ENCODE data around the gene ATF6B. TPM values are rescaled to one million over a fixed set of nuclear protein-coding genes. Genes with fewer than 3 reads are reported as not detected.

ATF6B gene
- total and polyA plus RNA-seq, 2 experiments from 2014 or later = 37.9 to 43.7 TPM

GRCh38 chr6:32173051-32173727, 45.1 kb upstream of the ATF6B start:
- Histone ChIP-seq H3K9me3 (ENCODE audit: low read depth) (no peaks in the 10 kb centered on the region), H3K4me2 (peak overlapping the region; percentile 83), H2AFZ (no peak overlapping the region), H3K27ac (peak overlapping the region; percentile 25), H3K4me1 (ENCODE audit: insufficient read depth) (peaks cover 10% of the 10 kb centered on the region), H3K79me2 (peaks cover 44% of the 10 kb centered on the region), H3K9me2 (replicated peaks; ENCODE audit: insufficient read depth) (no peaks in the 10 kb centered on the region), H3K27me3 (no peaks in the 10 kb centered on the region), H3K36me3 (replicated peaks; ENCODE audit: insufficient read depth, low read depth) (no peaks in the 10 kb centered on the region), H3K4me3 (no peak overlapping the region), H4K20me1 (ENCODE audit: insufficient read depth, poor library complexity, severe bottlenecking) (no peaks in the 10 kb centered on the region)
- no peak for TF ChIP-seq EZH2phosphoT487 (IDR thresholded peaks at IDR 0.05; ENCODE audit: low read depth, severe bottlenecking, unreplicated experiment)
- TF ChIP-seq CTCF (IDR thresholded peaks at IDR 0.05; ENCODE audit: poor library complexity) = no peak
- no peak for TF ChIP-seq EZH2 (IDR thresholded peaks at IDR 0.05; ENCODE audit: borderline replicate concordance)
- no peak for DNase-seq (ENCODE audit: low spot score)
- 81% methylated on average over 4 of the region's 4 CpGs for WGBS (ENCODE audit: low lambda C conversion rate, missing lambda C conversion rate)

GRCh38 chr6:32171234-32171633, 43.2 kb upstream of the ATF6B start:
- Histone ChIP-seq H3K27me3 (no peaks in the 10 kb centered on the region), H3K4me3 (no peak overlapping the region), H3K9me3 (ENCODE audit: low read depth) (no peaks in the 10 kb centered on the region), H4K20me1 (ENCODE audit: insufficient read depth, poor library complexity, severe bottlenecking) (no peaks in the 10 kb centered on the region), H3K9me2 (replicated peaks; ENCODE audit: insufficient read depth) (no peaks in the 10 kb centered on the region), H3K79me2 (peaks cover 44% of the 10 kb centered on the region), H3K4me1 (ENCODE audit: insufficient read depth) (peaks cover 12% of the 10 kb centered on the region), H3K4me2 (no peak overlapping the region), H3K27ac (no peak overlapping the region), H2AFZ (no peak overlapping the region), H3K36me3 (replicated peaks; ENCODE audit: insufficient read depth, low read depth) (no peaks in the 10 kb centered on the region)
- TF ChIP-seq EZH2phosphoT487 (IDR thresholded peaks at IDR 0.05; ENCODE audit: low read depth, severe bottlenecking, unreplicated experiment) (no peak), EZH2 (IDR thresholded peaks at IDR 0.05; ENCODE audit: borderline replicate concordance) (no peak), CTCF (IDR thresholded peaks at IDR 0.05; ENCODE audit: poor library complexity) (no peak)
- DNase-seq (ENCODE audit: low spot score) = no peak
- 98% methylated on average over 6 of the region's 6 CpGs for WGBS (ENCODE audit: low lambda C conversion rate, missing lambda C conversion rate)

GRCh38 chr6:32170294-32170693, 42.2 kb upstream of the ATF6B start:
- H3K4me3 ChIP-seq = no peak overlapping the region

GRCh38 chr6:32168807-32169591, 41.0 kb upstream of the ATF6B start:
- Histone ChIP-seq H2AFZ (no peak overlapping the region), H3K27ac (no peak overlapping the region), H3K9me3 (ENCODE audit: low read depth) (no peaks in the 10 kb centered on the region), H4K20me1 (ENCODE audit: insufficient read depth, poor library complexity, severe bottlenecking) (no peaks in the 10 kb centered on the region), H3K9me2 (replicated peaks; ENCODE audit: insufficient read depth) (no peaks in the 10 kb centered on the region), H3K36me3 (replicated peaks; ENCODE audit: insufficient read depth, low read depth) (no peaks in the 10 kb centered on the region), H3K4me2 (no peak overlapping the region), H3K27me3 (no peaks in the 10 kb centered on the region), H3K4me3 (no peak overlapping the region), H3K4me1 (ENCODE audit: insufficient read depth) (peaks cover 5% of the 10 kb centered on the region), H3K79me2 (peaks cover 26% of the 10 kb centered on the region)
- 92% methylated on average over 11 of the region's 11 CpGs for WGBS (ENCODE audit: low lambda C conversion rate, missing lambda C conversion rate)
- no peak for DNase-seq (ENCODE audit: low spot score)
- TF ChIP-seq EZH2 (IDR thresholded peaks at IDR 0.05; ENCODE audit: borderline replicate concordance) = no peak
- no peak for TF ChIP-seq CTCF (IDR thresholded peaks at IDR 0.05; ENCODE audit: poor library complexity)
- no peak for TF ChIP-seq EZH2phosphoT487 (IDR thresholded peaks at IDR 0.05; ENCODE audit: low read depth, severe bottlenecking, unreplicated experiment)

More at GRCh38 chr6:32170294-32170693, 42.2 kb upstream of the ATF6B start:
- no peak for TF ChIP-seq EZH2 (IDR thresholded peaks at IDR 0.05; ENCODE audit: borderline replicate concordance)
- TF ChIP-seq EZH2phosphoT487 (IDR thresholded peaks at IDR 0.05; ENCODE audit: low read depth, severe bottlenecking, unreplicated experiment) = no peak
- H3K27me3 ChIP-seq = no peaks in the 10 kb centered on the region
- no peak overlapping the region for H3K4me2 ChIP-seq
- no peaks in the 10 kb centered on the region for H4K20me1 ChIP-seq (ENCODE audit: insufficient read depth, poor library complexity, severe bottlenecking)
- H3K79me2 ChIP-seq = peaks cover 39% of the 10 kb centered on the region
- no peak overlapping the region for H3K27ac ChIP-seq
- no peaks in the 10 kb centered on the region for H3K36me3 ChIP-seq (replicated peaks; ENCODE audit: insufficient read depth, low read depth)
- DNase-seq (ENCODE audit: low spot score) = no peak
- no peak overlapping the region for H2AFZ ChIP-seq
- 94% methylated on average over 11 of the region's 11 CpGs for WGBS (ENCODE audit: low lambda C conversion rate, missing lambda C conversion rate)
- H3K9me2 ChIP-seq (replicated peaks; ENCODE audit: insufficient read depth) = no peaks in the 10 kb centered on the region
- H3K4me1 ChIP-seq (ENCODE audit: insufficient read depth) = peaks cover 12% of the 10 kb centered on the region
- no peaks in the 10 kb centered on the region for H3K9me3 ChIP-seq (ENCODE audit: low read depth)
